Measurements from ENCODE around the gene NOL7. TPM values are rescaled to one million over a fixed set of nuclear protein-coding genes. Genes with fewer than 3 reads are reported as not detected.

Gene NOL7
- total and polyA plus RNA-seq, 9 of the 15 experiments (the other 6 are each of a cell fraction or from before 2014, with no cell fraction given), result 19.4 to 235 (median 157) TPM

- TF ChIP-seq ZNF318 (IDR thresholded peaks at IDR 0.05; ENCODE audit: borderline replicate concordance in 1 of 2, low read depth in 1 of 2), result no peak
- TF ChIP-seq KLF10 (CRISPR knock-in tag; IDR thresholded peaks at IDR 0.05), result no peak
- TF ChIP-seq U2AF1 (optimal IDR thresholded peaks at IDR 0.05; ENCODE audit: low read depth, low read length), result no peak
- 0 out of 2 replicates have a peak, but pooled peaks have one; percentile 58 for TF ChIP-seq ELF2 (CRISPR knock-in tag; IDR thresholded peaks at IDR 0.05)
- TF ChIP-seq STAT5B (CRISPR knock-in tag; IDR thresholded peaks at IDR 0.05), result no peak
- TF ChIP-seq ZNF146 (CRISPR knock-in tag; IDR thresholded peaks at IDR 0.05; ENCODE audit: unreplicated experiment), result no peak
- no peak for TF ChIP-seq FOS (IDR thresholded peaks at IDR 0.05; ENCODE audit: extremely low read depth, insufficient read length)
- no peak for TF ChIP-seq EWSR1 (IDR thresholded peaks at IDR 0.05; ENCODE audit: borderline replicate concordance, low read depth, partially characterized antibody)
- no peak for TF ChIP-seq ZNF551 (CRISPR knock-in tag; IDR thresholded peaks at IDR 0.05)
- no peak for TF ChIP-seq ZNF124 (CRISPR knock-in tag; IDR thresholded peaks at IDR 0.05)
- no peak; the same call in 1 of the 2 replicates for TF ChIP-seq ZNF263 (CRISPR knock-in tag; IDR thresholded peaks at IDR 0.05; ENCODE audit: borderline replicate concordance)
- no peak for TF ChIP-seq ZNF384 (IDR thresholded peaks at IDR 0.05; ENCODE audit: low read depth, low read length)
- 0 out of 2 replicates have a peak, but pooled peaks have one; percentile 55 for TF ChIP-seq ZNF785 (CRISPR knock-in tag; IDR thresholded peaks at IDR 0.05)
- TF ChIP-seq SNAPC5 (CRISPR knock-in tag; IDR thresholded peaks at IDR 0.05), result no peak
- TF ChIP-seq DPF2 (IDR thresholded peaks at IDR 0.05), result peak; percentile 69; the same call in 1 of the 2 replicates
- no peak; the same call in 1 of the 2 replicates for TF ChIP-seq ZC3H4 (CRISPR knock-in tag; IDR thresholded peaks at IDR 0.05; ENCODE audit: borderline replicate concordance)
- TF ChIP-seq, protein P1, sequence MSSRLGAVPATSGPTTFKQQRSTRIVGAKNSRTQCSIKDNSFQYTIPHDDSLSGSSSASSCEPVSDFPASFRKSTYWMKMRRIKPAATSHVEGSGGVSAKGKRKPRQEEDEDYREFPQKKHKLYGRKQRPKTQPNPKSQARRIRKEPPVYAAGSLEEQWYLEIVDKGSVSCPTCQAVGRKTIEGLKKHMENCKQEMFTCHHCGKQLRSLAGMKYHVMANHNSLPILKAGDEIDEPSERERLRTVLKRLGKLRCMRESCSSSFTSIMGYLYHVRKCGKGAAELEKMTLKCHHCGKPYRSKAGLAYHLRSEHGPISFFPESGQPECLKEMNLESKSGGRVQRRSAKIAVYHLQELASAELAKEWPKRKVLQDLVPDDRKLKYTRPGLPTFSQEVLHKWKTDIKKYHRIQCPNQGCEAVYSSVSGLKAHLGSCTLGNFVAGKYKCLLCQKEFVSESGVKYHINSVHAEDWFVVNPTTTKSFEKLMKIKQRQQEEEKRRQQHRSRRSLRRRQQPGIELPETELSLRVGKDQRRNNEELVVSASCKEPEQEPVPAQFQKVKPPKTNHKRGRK (tag; IDR thresholded peaks at IDR 0.05), result no peak
These were observed 40.4 kb upstream of the NOL7 start, which contains the start of gene SIRT5 (continued) for GRCh38 chr6:13574571-13575376.
